ENCODE data around the gene DACH1. TPM values are rescaled to one million over a fixed set of nuclear protein-coding genes. Genes with fewer than 3 reads are reported as not detected.

The DACH1 gene
- total and polyA plus RNA-seq, 9 donors: 4.3 to 11.7 (median 10.5) TPM

DNA sequence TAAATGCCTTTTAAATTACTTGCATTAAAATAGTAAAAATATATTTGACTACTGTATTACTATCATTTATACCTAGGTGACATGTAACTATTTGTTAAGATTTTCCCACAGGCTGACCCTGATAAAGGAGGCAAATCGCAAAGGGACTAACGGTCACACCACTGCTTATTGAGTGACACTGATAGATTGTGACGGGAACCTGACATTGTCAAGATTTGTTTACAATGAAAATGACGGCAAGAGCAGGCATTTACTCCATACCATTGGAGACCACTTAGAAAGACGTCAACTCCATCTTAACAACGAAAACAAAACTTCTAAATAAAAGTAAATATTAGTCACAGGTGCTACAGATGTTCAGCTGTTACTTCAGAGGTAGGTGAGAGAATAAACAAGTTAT lies 289.0 kb downstream of the DACH1 start:
- 100% methylated on average over 1 of the region's 6 CpGs for WGBS (ENCODE audit: insufficient coverage)
- DNase-seq: no peak
- H3K27ac ChIP-seq (ENCODE audit: low read length): no peak overlapping the region
- no peaks in the 10 kb centered on the region for H3K9me3 ChIP-seq (replicated peaks; ENCODE audit: control insufficient read depth, low read depth, low read length)
- no peaks in the 10 kb centered on the region for H3K4me1 ChIP-seq (ENCODE audit: control insufficient read depth, insufficient read depth, low read length)
- H3K4me3 ChIP-seq (ENCODE audit: low read length): no peak overlapping the region
- H3K27me3 ChIP-seq (ENCODE audit: control insufficient read depth, insufficient read depth, low read length): no peaks in the 10 kb centered on the region
- H3K36me3 ChIP-seq (ENCODE audit: control insufficient read depth, insufficient read depth, low read length): no peaks in the 10 kb centered on the region

DNA sequence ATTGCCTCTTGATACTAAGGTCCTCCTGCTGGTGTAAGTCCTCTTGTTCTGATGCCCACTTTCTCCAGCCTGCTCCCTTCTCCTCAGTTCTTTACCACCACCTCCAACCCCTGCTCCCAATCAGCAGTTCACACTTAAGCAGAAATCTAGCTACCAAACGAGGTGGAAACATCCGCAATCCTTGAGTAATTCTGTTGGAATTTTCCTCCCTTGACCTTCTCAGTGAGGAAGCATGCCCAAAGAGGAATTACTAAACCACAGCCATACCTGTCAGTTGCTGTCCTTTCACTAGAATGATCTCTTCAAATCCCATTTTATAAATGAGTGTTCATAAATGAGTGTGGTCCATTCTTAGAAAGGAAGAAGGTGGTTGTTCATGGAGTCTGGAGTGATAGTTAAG lies 289.9 kb downstream of the DACH1 start:
- H3K4me3 ChIP-seq (ENCODE audit: low read length): no peak overlapping the region
- H3K27me3 ChIP-seq (ENCODE audit: control insufficient read depth, insufficient read depth, low read length): no peaks in the 10 kb centered on the region
- no peak for DNase-seq
- no peak overlapping the region for H3K27ac ChIP-seq (ENCODE audit: low read length)
- no peaks in the 10 kb centered on the region for H3K9me3 ChIP-seq (replicated peaks; ENCODE audit: control insufficient read depth, low read depth, low read length)
- no peaks in the 10 kb centered on the region for H3K36me3 ChIP-seq (ENCODE audit: control insufficient read depth, insufficient read depth, low read length)
- 90% methylated on average over 2 of the region's 2 CpGs for WGBS (ENCODE audit: insufficient coverage)
- no peaks in the 10 kb centered on the region for H3K4me1 ChIP-seq (ENCODE audit: control insufficient read depth, insufficient read depth, low read length)

DNA sequence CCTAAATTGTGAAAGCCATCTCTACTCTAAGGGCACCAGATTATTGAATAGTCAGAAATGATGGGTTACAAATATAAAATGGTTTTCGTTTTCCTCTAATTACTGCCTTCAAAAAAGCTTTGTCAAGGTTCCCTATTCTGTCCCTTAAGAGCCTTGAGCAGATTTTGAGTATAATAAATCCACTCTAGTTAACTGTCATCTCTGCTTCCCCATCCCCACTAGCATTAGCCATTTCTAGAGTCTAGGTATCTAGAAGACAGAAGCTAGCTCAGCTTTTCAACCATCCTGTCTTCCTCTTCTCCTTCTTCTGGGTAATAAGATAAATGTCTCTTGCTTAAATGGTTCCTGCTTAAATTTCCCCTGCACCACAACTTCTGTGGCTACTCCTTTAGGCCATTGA lies 290.4 kb downstream of the DACH1 start:
- Histone ChIP-seq H3K36me3 (ENCODE audit: control insufficient read depth, insufficient read depth, low read length) (no peaks in the 10 kb centered on the region), H3K27me3 (ENCODE audit: control insufficient read depth, insufficient read depth, low read length) (no peaks in the 10 kb centered on the region), H3K4me1 (ENCODE audit: control insufficient read depth, insufficient read depth, low read length) (no peaks in the 10 kb centered on the region), H3K9me3 (replicated peaks; ENCODE audit: control insufficient read depth, low read depth, low read length) (no peaks in the 10 kb centered on the region), H3K27ac (ENCODE audit: low read length) (no peak overlapping the region), H3K4me3 (ENCODE audit: low read length) (no peak overlapping the region)
- no CpG with 5 or more reads among the region's 1 CpG for WGBS (ENCODE audit: insufficient coverage)
- no peak for DNase-seq

GRCh38 chr13:71546881-71547280 lies 320.1 kb downstream of the DACH1 start:
- no peaks in the 10 kb centered on the region for H3K9me3 ChIP-seq (replicated peaks; ENCODE audit: control insufficient read depth, low read depth, low read length)
- no peak overlapping the region for H3K27ac ChIP-seq (ENCODE audit: low read length)
- H3K36me3 ChIP-seq (ENCODE audit: control insufficient read depth, insufficient read depth, low read length): no peaks in the 10 kb centered on the region
- no peaks in the 10 kb centered on the region for H3K4me1 ChIP-seq (ENCODE audit: control insufficient read depth, insufficient read depth, low read length)
- no peak overlapping the region for H3K4me3 ChIP-seq (ENCODE audit: low read length)
- DNase-seq: no peak
- no CpG with 5 or more reads among the region's 4 CpGs for WGBS (ENCODE audit: insufficient coverage)
- H3K27me3 ChIP-seq (ENCODE audit: control insufficient read depth, insufficient read depth, low read length): no peaks in the 10 kb centered on the region

DNA sequence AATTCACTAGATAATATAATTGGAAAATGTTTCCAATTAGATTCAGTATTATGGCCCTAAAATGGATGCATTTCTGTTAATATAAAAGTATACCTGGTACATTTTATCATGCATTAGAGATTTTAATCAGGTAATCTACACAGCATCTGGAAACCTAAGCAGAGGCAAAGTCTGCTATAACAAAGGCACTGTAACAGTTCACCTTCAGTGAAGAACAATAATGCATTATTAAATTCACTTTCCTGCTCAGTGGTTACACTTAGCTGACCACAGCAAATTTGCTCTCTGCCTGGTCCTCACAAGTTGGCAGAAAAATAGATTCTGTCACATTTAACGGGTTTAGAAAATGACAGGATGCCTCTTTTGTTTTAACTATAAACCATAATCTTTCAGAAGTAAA lies 326.9 kb downstream of the DACH1 start:
- Histone ChIP-seq H3K4me1 (ENCODE audit: control insufficient read depth, insufficient read depth, low read length) (no peaks in the 10 kb centered on the region), H3K27me3 (ENCODE audit: control insufficient read depth, insufficient read depth, low read length) (no peaks in the 10 kb centered on the region), H3K4me3 (ENCODE audit: low read length) (no peak overlapping the region), H3K9me3 (replicated peaks; ENCODE audit: control insufficient read depth, low read depth, low read length) (no peaks in the 10 kb centered on the region), H3K27ac (ENCODE audit: low read length) (no peak overlapping the region), H3K36me3 (ENCODE audit: control insufficient read depth, insufficient read depth, low read length) (no peaks in the 10 kb centered on the region)
- DNase-seq: no peak
- no CpG with 5 or more reads among the region's 1 CpG for WGBS (ENCODE audit: insufficient coverage)

GRCh38 chr13:71536201-71536600 lies 330.8 kb downstream of the DACH1 start:
- no peak for DNase-seq
- Histone ChIP-seq H3K4me1 (ENCODE audit: control insufficient read depth, insufficient read depth, low read length) (no peaks in the 10 kb centered on the region), H3K27ac (ENCODE audit: low read length) (no peak overlapping the region), H3K9me3 (replicated peaks; ENCODE audit: control insufficient read depth, low read depth, low read length) (no peaks in the 10 kb centered on the region), H3K36me3 (ENCODE audit: control insufficient read depth, insufficient read depth, low read length) (no peaks in the 10 kb centered on the region), H3K27me3 (ENCODE audit: control insufficient read depth, insufficient read depth, low read length) (no peaks in the 10 kb centered on the region), H3K4me3 (ENCODE audit: low read length) (no peak overlapping the region)
- no CpG with 5 or more reads among the region's 2 CpGs for WGBS (ENCODE audit: insufficient coverage)

DNA sequence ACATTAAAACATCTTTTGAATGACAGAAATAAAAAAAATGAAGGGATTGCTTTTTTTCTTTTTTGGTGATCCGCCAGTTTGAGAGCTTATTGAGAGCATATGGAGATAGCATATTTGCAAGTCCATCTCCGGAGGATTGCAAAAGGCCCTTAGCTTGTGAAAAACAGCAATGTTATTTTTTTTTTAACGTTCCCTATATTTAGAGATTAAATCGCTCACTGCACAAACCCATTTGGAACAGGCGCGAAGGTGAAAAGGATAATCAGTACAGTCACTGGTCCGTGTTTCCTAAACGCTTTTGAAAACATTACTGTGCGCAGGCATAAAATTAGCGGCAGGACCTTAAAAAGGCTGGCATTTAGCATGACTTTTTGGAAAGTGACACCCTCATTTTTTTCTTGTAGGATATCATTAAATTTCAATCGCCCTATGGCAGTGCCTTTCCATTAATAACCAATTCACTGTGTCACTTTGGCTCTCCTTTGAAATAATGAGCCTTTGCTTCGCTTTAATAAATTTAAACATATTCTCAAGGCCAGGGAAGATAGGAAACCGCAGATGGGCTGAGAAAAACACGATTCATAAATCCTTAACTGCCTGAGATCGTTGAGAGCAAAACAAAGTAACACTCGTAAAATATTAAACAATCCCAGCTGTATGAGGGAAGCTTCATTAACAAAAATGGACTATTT lies 342.2 kb downstream of the DACH1 start:
- Histone ChIP-seq H3K36me3 (ENCODE audit: control insufficient read depth, insufficient read depth, low read length) (no peaks in the 10 kb centered on the region), H3K27me3 (ENCODE audit: control insufficient read depth, insufficient read depth, low read length) (no peaks in the 10 kb centered on the region), H3K4me1 (ENCODE audit: control insufficient read depth, insufficient read depth, low read length) (no peaks in the 10 kb centered on the region), H3K9me3 (replicated peaks; ENCODE audit: control insufficient read depth, low read depth, low read length) (no peaks in the 10 kb centered on the region), H3K4me3 (ENCODE audit: low read length) (peak overlapping the region; percentile 7), H3K27ac (ENCODE audit: low read length) (peak overlapping the region; percentile 23)
- DNase-seq: peak; percentile 84
- WGBS (ENCODE audit: insufficient coverage): 34% methylated on average over 6 of the region's 16 CpGs

DNA sequence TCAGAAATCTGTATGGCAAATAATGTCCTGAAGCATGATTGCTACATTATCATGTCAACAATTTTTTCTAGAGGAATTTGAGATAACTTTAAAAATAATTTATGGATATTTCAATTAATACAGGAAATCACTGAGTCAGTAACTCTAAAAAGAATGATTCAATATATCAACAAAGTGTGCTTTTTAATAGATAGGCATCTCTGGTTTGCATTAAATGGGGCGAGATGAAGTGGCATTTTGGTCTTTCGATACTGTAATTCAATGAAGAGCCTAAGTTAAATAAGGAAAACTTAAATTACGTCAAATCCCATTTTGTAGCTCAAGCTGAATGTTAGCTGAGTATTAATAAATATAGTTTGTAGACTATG lies 342.8 kb downstream of the DACH1 start:
- Histone ChIP-seq H3K9me3 (replicated peaks; ENCODE audit: control insufficient read depth, low read depth, low read length) (no peaks in the 10 kb centered on the region), H3K36me3 (ENCODE audit: control insufficient read depth, insufficient read depth, low read length) (no peaks in the 10 kb centered on the region), H3K4me1 (ENCODE audit: control insufficient read depth, insufficient read depth, low read length) (no peaks in the 10 kb centered on the region), H3K27ac (ENCODE audit: low read length) (no peak overlapping the region), H3K4me3 (ENCODE audit: low read length) (no peak overlapping the region), H3K27me3 (ENCODE audit: control insufficient read depth, insufficient read depth, low read length) (no peaks in the 10 kb centered on the region)
- no peak for DNase-seq
- no CpG with 5 or more reads among the region's 3 CpGs for WGBS (ENCODE audit: insufficient coverage)

DNA sequence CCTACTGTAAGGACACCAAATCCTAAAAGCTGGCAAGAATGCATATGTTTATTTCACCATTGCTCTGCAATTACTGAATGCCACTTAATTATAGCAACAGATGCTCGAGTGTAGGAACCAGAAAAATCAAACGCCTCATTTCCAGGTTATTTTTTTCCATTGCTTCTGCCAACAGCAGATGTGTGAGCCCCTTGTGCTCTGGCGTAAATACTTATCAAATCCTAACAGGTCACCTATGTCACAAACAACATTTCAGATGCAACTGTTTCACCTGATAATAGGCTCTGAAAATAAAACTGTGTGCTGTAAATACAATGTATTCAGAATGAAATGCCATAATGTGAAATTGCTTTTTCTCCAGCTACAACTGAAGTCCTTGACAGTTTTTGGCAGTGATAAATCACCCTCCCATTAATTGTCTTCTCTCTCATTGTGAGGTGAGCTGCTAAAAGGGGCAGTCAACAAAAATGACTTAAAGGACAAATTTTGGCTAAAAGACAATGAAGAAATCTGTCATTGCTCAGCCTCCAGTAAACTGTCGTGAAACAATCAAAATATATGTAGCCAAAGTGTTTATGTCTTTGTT lies 344.0 kb downstream of the DACH1 start:
- Histone ChIP-seq H3K9me3 (replicated peaks; ENCODE audit: control insufficient read depth, low read depth, low read length) (no peaks in the 10 kb centered on the region), H3K27me3 (ENCODE audit: control insufficient read depth, insufficient read depth, low read length) (no peaks in the 10 kb centered on the region), H3K4me1 (ENCODE audit: control insufficient read depth, insufficient read depth, low read length) (no peaks in the 10 kb centered on the region), H3K36me3 (ENCODE audit: control insufficient read depth, insufficient read depth, low read length) (no peaks in the 10 kb centered on the region), H3K27ac (ENCODE audit: low read length) (peak overlapping the region; percentile 44), H3K4me3 (ENCODE audit: low read length) (no peak overlapping the region)
- 30% methylated on average over 2 of the region's 4 CpGs for WGBS (ENCODE audit: insufficient coverage)
- peak; percentile 55 for DNase-seq

DNA sequence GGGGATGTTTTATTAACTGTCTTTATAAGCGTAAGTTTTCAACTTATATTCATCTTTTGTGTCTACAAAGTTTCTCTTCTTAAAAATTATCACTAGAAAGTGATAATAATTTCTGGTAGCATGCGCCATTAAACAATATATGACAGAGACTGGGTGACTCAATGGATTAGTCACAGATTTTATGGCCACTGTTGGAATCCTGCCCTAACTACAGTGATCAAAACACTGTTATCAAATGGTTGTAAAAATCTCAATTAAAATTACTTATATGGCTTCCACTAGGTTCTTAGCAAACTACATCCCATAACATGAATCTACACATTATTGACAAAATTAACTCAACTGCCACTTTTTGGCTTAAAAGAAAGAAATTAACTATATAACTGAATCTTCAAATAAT lies 350.0 kb downstream of the DACH1 start:
- no CpG with 5 or more reads among the region's 2 CpGs for WGBS (ENCODE audit: insufficient coverage)
- DNase-seq: no peak
- no peak overlapping the region for H3K27ac ChIP-seq (ENCODE audit: low read length)

GRCh38 chr13:71516521-71516920 lies 350.5 kb downstream of the DACH1 start:
- Histone ChIP-seq H3K27me3 (ENCODE audit: control insufficient read depth, insufficient read depth, low read length) (no peaks in the 10 kb centered on the region), H3K27ac (ENCODE audit: low read length) (peak overlapping the region; percentile 5), H3K9me3 (replicated peaks; ENCODE audit: control insufficient read depth, low read depth, low read length) (no peaks in the 10 kb centered on the region), H3K4me3 (ENCODE audit: low read length) (no peak overlapping the region), H3K36me3 (ENCODE audit: control insufficient read depth, insufficient read depth, low read length) (no peaks in the 10 kb centered on the region), H3K4me1 (ENCODE audit: control insufficient read depth, insufficient read depth, low read length) (no peaks in the 10 kb centered on the region)
- no CpG with 5 or more reads among the region's 3 CpGs for WGBS (ENCODE audit: insufficient coverage)
- peak; percentile 68 for DNase-seq

More for the DNA sequence above, 350.0 kb downstream of the DACH1 start:
- H3K4me1 ChIP-seq (ENCODE audit: control insufficient read depth, insufficient read depth, low read length): no peaks in the 10 kb centered on the region
- no peaks in the 10 kb centered on the region for H3K36me3 ChIP-seq (ENCODE audit: control insufficient read depth, insufficient read depth, low read length)
- H3K4me3 ChIP-seq (ENCODE audit: low read length): no peak overlapping the region
- no peaks in the 10 kb centered on the region for H3K9me3 ChIP-seq (replicated peaks; ENCODE audit: control insufficient read depth, low read depth, low read length)
- no peaks in the 10 kb centered on the region for H3K27me3 ChIP-seq (ENCODE audit: control insufficient read depth, insufficient read depth, low read length)

Measured in muscle of leg (tissue), 11 donors.